Keratinocyte (primary cell): ENCODE results near the gene SLC25A21. TPM values are rescaled to one million over a fixed set of nuclear protein-coding genes. Genes with fewer than 3 reads are reported as not detected.
"Not testable (repeated sequence)": the region's sequence is repeated elsewhere in the genome, so short reads cannot be mapped to it uniquely, and the experiment has no call there.

Experiments
- DNase-seq: peaks from one replicate; pipeline ENCODE4 v3.0.0-alpha.2; 2011; ENCODE audit warnings: low read depth, missing footprints, low spot score
- FAIRE-seq: peaks from 2 replicates; lab custom pipeline; 2011; peaks lifted over from hg19 to GRCh38; lab: Jason Lieb, UNC
- H2AFZ ChIP-seq: 2 replicates; pipeline ENCODE4 v1.6.0; 2012; ENCODE audit warnings: low read length, control low read depth, inconsistent platforms; ENCODE audit not compliant: control insufficient read depth
- H3K27ac ChIP-seq: 2 replicates; pipeline ENCODE4 v1.5.1; 2011; ENCODE audit warnings: low read length; ENCODE audit not compliant: control insufficient read depth, insufficient read depth
- H3K27me3 ChIP-seq: 3 replicates; pipeline ENCODE4 v1.6.0; 2011; ENCODE audit warnings: low read length; ENCODE audit not compliant: control insufficient read depth, insufficient read depth; ENCODE audit errors: extremely low read depth
- H3K36me3 ChIP-seq, 2 experiments: 2 replicates in 1 of 2; 3 replicates in 1 of 2; pipeline ENCODE4 v1.5.1; 2011; ENCODE audit warnings: low read length in 2 of 2, mild to moderate bottlenecking in 1 of 2; ENCODE audit not compliant: control insufficient read depth in 2 of 2, insufficient read depth in 2 of 2; ENCODE audit errors: extremely low read depth in 1 of 2
- H3K4me1 ChIP-seq: 3 replicates; pipeline ENCODE4 v1.5.1; 2011; ENCODE audit warnings: low read length; ENCODE audit not compliant: control insufficient read depth, insufficient read depth; ENCODE audit errors: extremely low read depth
- H3K4me2 ChIP-seq: 3 replicates; pipeline ENCODE4 v1.6.0; 2011; ENCODE audit warnings: low read depth, low read length; ENCODE audit not compliant: control insufficient read depth, insufficient read depth; ENCODE audit errors: extremely low read depth
- H3K4me3 ChIP-seq, 3 experiments: fragments of 200-600 bp in 1 of 3; sonication (generic) in 1 of 3; 2 replicates in 2 of 3; 3 replicates in 1 of 3; pipeline ENCODE4 v1.5.1; 2011 to 2016; ENCODE audit warnings: low read length in 3 of 3, mild to moderate bottlenecking in 3 of 3, control low read depth in 2 of 3, inconsistent platforms in 1 of 3, low read depth in 1 of 3, mixed read lengths in 1 of 3, mixed run types in 1 of 3, moderate library complexity in 1 of 3; ENCODE audit not compliant: control insufficient read depth in 2 of 3, insufficient read depth in 2 of 3; ENCODE audit errors: extremely low read depth in 1 of 3
- H3K79me2 ChIP-seq: 2 replicates; pipeline ENCODE4 v1.6.0; 2012; ENCODE audit warnings: low read length; ENCODE audit not compliant: control insufficient read depth, insufficient read depth
- H3K9ac ChIP-seq: 3 replicates; pipeline ENCODE4 v1.6.0; 2011; ENCODE audit warnings: low read length; ENCODE audit not compliant: control insufficient read depth, insufficient read depth; ENCODE audit errors: extremely low read depth
- H3K9me1 ChIP-seq: 3 replicates; pipeline ENCODE4 v1.6.0; 2011; ENCODE audit warnings: low read length; ENCODE audit not compliant: control insufficient read depth, insufficient read depth; ENCODE audit errors: extremely low read depth
- H3K9me3 ChIP-seq: 2 replicates; pipeline ENCODE4 v1.5.1; 2012; ENCODE audit warnings: low read depth, low read length; ENCODE audit not compliant: control insufficient read depth
- H4K20me1 ChIP-seq: 3 replicates; pipeline ENCODE4 v1.6.0; 2011; ENCODE audit warnings: low read length; ENCODE audit not compliant: control insufficient read depth, insufficient read depth; ENCODE audit errors: extremely low read depth
- EZH2 ChIP-seq: IDR thresholded peaks from one replicate; pipeline ENCODE4 v1.6.1; 2012; ENCODE audit warnings: inconsistent platforms, mild to moderate bottlenecking, low read length, moderate library complexity
- dilution Hi-C: fragments of 300-500 bp; cut with MboI; formaldehyde crosslinking; loops from one replicate; pipeline ENCODE4 v1.7.0; 2020; ENCODE audit warnings: low sequenced_read_pairs; ENCODE audit not compliant: extremely low pct_ligation_motif_present
- polyA plus RNA-seq, 5 experiments: library from polyadenylated mRNA; depleted of rRNA in 3 of 5; stranded (reverse) in 3 of 5; stranded (forward) in 1 of 5; unstranded in 1 of 5; fragments of >200 nt; gene quantifications; 1 replicate in 1 of 5; 2 replicates in 3 of 5; 3 replicates in 1 of 5; pipeline versions ENCODE4 v1.2.1 to v1.2.3, GENCODE V29; 2011 to 2012; ENCODE audit warnings: missing spikeins in 2 of 5, low read depth in 1 of 5, low replicate concordance in 1 of 5
- TF ChIP-seq, protein P1 (sequence below), 3 experiments: IDR thresholded peaks in 1 of 3; conservative IDR thresholded peaks in 1 of 3; optimal IDR thresholded peaks in 1 of 3; 2 replicates in 2 of 3; 3 replicates in 1 of 3; pipeline versions ENCODE3 to v1.5.1; 2011; ENCODE audit warnings: low read length in 3 of 3, mild to moderate bottlenecking in 3 of 3, moderate library complexity in 2 of 3, control low read depth in 1 of 3, inconsistent platforms in 1 of 3; ENCODE audit not compliant: insufficient read depth in 2 of 3; ENCODE audit errors: extremely low read depth in 1 of 3

The SLC25A21 gene
- polyA plus RNA-seq, 1 donor (not counting 4 experiments of a cell fraction or from before 2014, with no cell fraction given), result 0.66 TPM

- FAIRE-seq (no peak), DNase-seq (no peak)
- Histone ChIP-seq H3K9ac (no peak overlapping the region), H3K4me2 (no peak overlapping the region), H2AFZ (no peak overlapping the region), H3K27ac (no peak overlapping the region), H3K36me3 (peaks cover 0 to 1% of the 10 kb centered on the region in 2 experiments), H3K4me1 (no peaks in the 10 kb centered on the region), H3K9me1 (no peaks in the 10 kb centered on the region), H4K20me1 (no peaks in the 10 kb centered on the region), H3K4me3 (no peak overlapping the region), H3K27me3 (no peaks in the 10 kb centered on the region), H3K79me2 (peaks cover 17% of the 10 kb centered on the region), H3K9me3 (peaks cover 5% of the 10 kb centered on the region)
- no peak for TF ChIP-seq EZH2
- TF ChIP-seq, protein P1, sequence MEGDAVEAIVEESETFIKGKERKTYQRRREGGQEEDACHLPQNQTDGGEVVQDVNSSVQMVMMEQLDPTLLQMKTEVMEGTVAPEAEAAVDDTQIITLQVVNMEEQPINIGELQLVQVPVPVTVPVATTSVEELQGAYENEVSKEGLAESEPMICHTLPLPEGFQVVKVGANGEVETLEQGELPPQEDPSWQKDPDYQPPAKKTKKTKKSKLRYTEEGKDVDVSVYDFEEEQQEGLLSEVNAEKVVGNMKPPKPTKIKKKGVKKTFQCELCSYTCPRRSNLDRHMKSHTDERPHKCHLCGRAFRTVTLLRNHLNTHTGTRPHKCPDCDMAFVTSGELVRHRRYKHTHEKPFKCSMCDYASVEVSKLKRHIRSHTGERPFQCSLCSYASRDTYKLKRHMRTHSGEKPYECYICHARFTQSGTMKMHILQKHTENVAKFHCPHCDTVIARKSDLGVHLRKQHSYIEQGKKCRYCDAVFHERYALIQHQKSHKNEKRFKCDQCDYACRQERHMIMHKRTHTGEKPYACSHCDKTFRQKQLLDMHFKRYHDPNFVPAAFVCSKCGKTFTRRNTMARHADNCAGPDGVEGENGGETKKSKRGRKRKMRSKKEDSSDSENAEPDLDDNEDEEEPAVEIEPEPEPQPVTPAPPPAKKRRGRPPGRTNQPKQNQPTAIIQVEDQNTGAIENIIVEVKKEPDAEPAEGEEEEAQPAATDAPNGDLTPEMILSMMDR (optimal IDR thresholded peaks at IDR 0.05 in 1 of 3, IDR thresholded peaks at IDR 0.05 in 1 of 3, conservative IDR thresholded peaks at IDR 0.05 in 1 of 3; ENCODE audit: extremely low read depth in 1 of 3, insufficient read depth in 2 of 3, low read length in 3 of 3), result no peak
- dilution Hi-C loops, result no loop called here
Observed at GRCh38 chr14:37210448-37210847, 38.0 kb upstream of the SLC25A21 start.

- DNase-seq, H2AFZ ChIP-seq, H3K27me3 ChIP-seq, H3K9me1 ChIP-seq, H3K4me2 ChIP-seq, H3K27ac ChIP-seq, FAIRE-seq, dilution Hi-C loops, H3K36me3 ChIP-seq, H3K4me3 ChIP-seq, H4K20me1 ChIP-seq, H3K9ac ChIP-seq, H3K9me3 ChIP-seq, H3K4me1 ChIP-seq: not testable (repeated sequence)
- peaks cover 22% of the 10 kb centered on the region for H3K79me2 ChIP-seq
Observed at GRCh38 chr14:37209617-37210016, 37.2 kb upstream of the SLC25A21 start.

GRCh38 chr14:37205623-37206605, 33.5 kb upstream of the SLC25A21 start:
- H3K27me3 ChIP-seq, H3K36me3 ChIP-seq, H3K27ac ChIP-seq, H3K9me1 ChIP-seq, DNase-seq, H4K20me1 ChIP-seq, H3K9ac ChIP-seq, dilution Hi-C loops, FAIRE-seq, H2AFZ ChIP-seq, H3K4me2 ChIP-seq, H3K4me3 ChIP-seq, H3K9me3 ChIP-seq: not testable (repeated sequence)
- H3K79me2 ChIP-seq, result peaks cover 37% of the 10 kb centered on the region
- H3K4me1 ChIP-seq, result peaks cover 20% of the 10 kb centered on the region
